Right lobe of liver (tissue), 4 donors: Measurements from ENCODE around the gene MDFI.

Source experiments
- CTCF ChIP-seq, 4 donors: fragments of 200-600 bp in 3 of 4; fragments of 450-650 bp in 1 of 4; IDR thresholded peaks; one replicate each; pipeline versions ENCODE4 v1.5.1 to v1.8.0; 2016 to 2022; ENCODE audit warnings: antibody characterized with exemption in 4 of 4, mild to moderate bottlenecking in 2 of 4
- POLR2A ChIP-seq: fragments of 450-650 bp; IDR thresholded peaks from one replicate; pipeline ENCODE4 v1.6.1; 2017; ENCODE audit warnings: antibody characterized with exemption, mild to moderate bottlenecking
- donor health status: DM: no; HTN: no; CAD: no.
- donor health status: DM: no; HTN: no; CAD: no.
- donor health status: DM: no; HTN: yes; CAD: no.

- no peak for TF ChIP-seq CTCF (IDR thresholded peaks at IDR 0.05)
- no peak for TF ChIP-seq POLR2A
Observed at GRCh38 chr6:41690541-41691330, 52.5 kb downstream of the MDFI start.
